ENCODE results near the gene ZSWIM3.

Gene ZSWIM3

DNA sequence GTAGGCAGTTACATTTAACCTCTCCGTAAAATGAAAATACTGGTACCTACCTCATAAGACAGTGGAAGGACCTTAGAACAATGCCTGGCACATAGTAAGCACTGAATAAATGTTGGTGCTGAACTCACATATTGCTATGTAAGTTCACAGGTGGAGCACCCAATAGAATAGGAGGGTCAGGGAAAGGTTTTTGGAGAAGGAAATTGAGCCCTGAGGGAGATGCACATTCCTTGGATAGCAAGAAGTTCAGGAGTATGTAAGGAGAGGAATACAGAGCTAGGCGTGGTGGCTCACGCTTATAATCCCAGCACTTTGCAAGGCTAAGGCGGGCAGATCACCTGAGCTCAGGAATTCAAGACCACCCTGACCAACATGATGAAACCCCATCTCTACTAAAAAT is 37.9 kb upstream of the ZSWIM3 start:
- Histone ChIP-seq H3K4me2 (ENCODE audit: low read length) (no peak overlapping the region), H3F3A (ENCODE audit: control insufficient read depth, insufficient read depth) (peaks cover 42% of the 10 kb centered on the region), H3K27ac (ENCODE audit: low read depth, low read length) (no peak overlapping the region), H3K79me2 (ENCODE audit: control insufficient read depth, low read length) (peaks cover 2% of the 10 kb centered on the region), H3K36me3 (ENCODE audit: control insufficient read depth, low read length) (peaks cover 33% of the 10 kb centered on the region), H3K9me2 (replicated peaks; ENCODE audit: control insufficient read depth, low read length) (no peaks in the 10 kb centered on the region), H3K4me3 (ENCODE audit: low read length) (no peak overlapping the region), H3K27me3 (ENCODE audit: control insufficient read depth, low read length) (no peaks in the 10 kb centered on the region), H3K4me1 (ENCODE audit: control insufficient read depth, low read length) (peaks cover 8% of the 10 kb centered on the region; the same call in 1 of the 2 replicates), H3K9me3 (ENCODE audit: control insufficient read depth, insufficient read depth, low read length) (no peaks in the 10 kb centered on the region), H4K20me1 (ENCODE audit: control insufficient read depth, insufficient read depth, low read depth, low read length) (peaks cover 3% of the 10 kb centered on the region; the same call in 1 of the 2 replicates)
- TF ChIP-seq, protein P1, sequence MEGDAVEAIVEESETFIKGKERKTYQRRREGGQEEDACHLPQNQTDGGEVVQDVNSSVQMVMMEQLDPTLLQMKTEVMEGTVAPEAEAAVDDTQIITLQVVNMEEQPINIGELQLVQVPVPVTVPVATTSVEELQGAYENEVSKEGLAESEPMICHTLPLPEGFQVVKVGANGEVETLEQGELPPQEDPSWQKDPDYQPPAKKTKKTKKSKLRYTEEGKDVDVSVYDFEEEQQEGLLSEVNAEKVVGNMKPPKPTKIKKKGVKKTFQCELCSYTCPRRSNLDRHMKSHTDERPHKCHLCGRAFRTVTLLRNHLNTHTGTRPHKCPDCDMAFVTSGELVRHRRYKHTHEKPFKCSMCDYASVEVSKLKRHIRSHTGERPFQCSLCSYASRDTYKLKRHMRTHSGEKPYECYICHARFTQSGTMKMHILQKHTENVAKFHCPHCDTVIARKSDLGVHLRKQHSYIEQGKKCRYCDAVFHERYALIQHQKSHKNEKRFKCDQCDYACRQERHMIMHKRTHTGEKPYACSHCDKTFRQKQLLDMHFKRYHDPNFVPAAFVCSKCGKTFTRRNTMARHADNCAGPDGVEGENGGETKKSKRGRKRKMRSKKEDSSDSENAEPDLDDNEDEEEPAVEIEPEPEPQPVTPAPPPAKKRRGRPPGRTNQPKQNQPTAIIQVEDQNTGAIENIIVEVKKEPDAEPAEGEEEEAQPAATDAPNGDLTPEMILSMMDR (IDR thresholded peaks at IDR 0.05; ENCODE audit: low read depth, low read length, poor library complexity, severe bottlenecking), result no peak
- TF ChIP-seq EZH2phosphoT487 (IDR thresholded peaks at IDR 0.05; ENCODE audit: borderline replicate concordance, low read length), result no peak

DNA sequence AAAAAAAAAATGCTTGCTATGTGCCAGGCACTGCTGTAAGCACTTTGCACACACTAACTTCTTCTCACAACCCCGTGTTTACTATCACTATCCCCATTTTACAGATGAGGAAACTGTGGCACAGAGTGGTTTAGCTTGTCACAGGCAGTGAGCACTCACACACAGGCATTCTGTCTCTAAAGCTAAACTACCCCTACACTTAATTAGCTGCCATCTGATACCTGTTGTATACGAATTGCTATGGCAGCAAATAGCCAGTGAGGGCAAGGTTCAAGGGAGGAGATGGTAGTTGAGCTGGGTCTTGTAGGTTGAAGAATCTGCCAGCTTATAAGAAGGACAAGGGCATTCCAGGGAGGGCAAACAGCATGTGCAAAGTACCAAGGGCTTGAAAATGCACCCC is 35.5 kb upstream of the ZSWIM3 start:
- Histone ChIP-seq H3K4me3 (ENCODE audit: low read length) (no peak overlapping the region), H3K4me2 (ENCODE audit: low read length) (no peak overlapping the region), H3K9me3 (ENCODE audit: control insufficient read depth, insufficient read depth, low read length) (no peaks in the 10 kb centered on the region), H3K27me3 (ENCODE audit: control insufficient read depth, low read length) (no peaks in the 10 kb centered on the region; the same call in 1 of the 2 replicates), H3K79me2 (ENCODE audit: control insufficient read depth, low read length) (no peaks in the 10 kb centered on the region), H3F3A (ENCODE audit: control insufficient read depth, insufficient read depth) (peaks cover 24% of the 10 kb centered on the region), H3K4me1 (ENCODE audit: control insufficient read depth, low read length) (peaks cover 7% of the 10 kb centered on the region; the same call in 1 of the 2 replicates), H3K36me3 (ENCODE audit: control insufficient read depth, low read length) (peaks cover 10% of the 10 kb centered on the region), H3K27ac (ENCODE audit: low read depth, low read length) (no peak overlapping the region), H3K9me2 (replicated peaks; ENCODE audit: control insufficient read depth, low read length) (no peaks in the 10 kb centered on the region), H4K20me1 (ENCODE audit: control insufficient read depth, insufficient read depth, low read depth, low read length) (no peaks in the 10 kb centered on the region)
- TF ChIP-seq, protein P1 (IDR thresholded peaks at IDR 0.05; ENCODE audit: low read depth, low read length, poor library complexity, severe bottlenecking), result no peak
- no peak for TF ChIP-seq EZH2phosphoT487 (IDR thresholded peaks at IDR 0.05; ENCODE audit: borderline replicate concordance, low read length)

DNA sequence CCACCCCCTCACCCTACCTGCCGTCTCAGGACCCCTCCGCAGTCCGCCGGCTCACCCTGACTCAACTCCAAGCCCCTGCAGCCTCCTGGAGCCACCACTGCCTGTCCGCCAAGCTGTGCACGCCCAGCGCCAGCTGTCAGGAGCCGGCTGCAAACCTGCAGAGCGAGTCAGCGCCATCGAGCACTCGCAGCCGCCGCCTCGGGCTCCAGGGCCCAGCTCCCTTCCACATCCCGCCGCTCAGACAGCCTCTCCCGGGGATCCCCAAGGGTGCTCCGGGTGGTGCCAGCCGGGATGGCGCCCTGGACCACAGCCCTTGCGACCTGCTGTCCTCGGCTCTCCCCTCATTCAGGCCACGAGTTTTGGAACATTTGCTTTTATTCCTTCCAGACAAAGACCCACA is 34.6 kb upstream of the ZSWIM3 start:
- Histone ChIP-seq H3K9me3 (ENCODE audit: control insufficient read depth, insufficient read depth, low read length) (no peaks in the 10 kb centered on the region), H3K27me3 (ENCODE audit: control insufficient read depth, low read length) (no peaks in the 10 kb centered on the region; the same call in 1 of the 2 replicates), H3K27ac (ENCODE audit: low read depth, low read length) (no peak overlapping the region), H3K4me1 (ENCODE audit: control insufficient read depth, low read length) (peaks cover 7% of the 10 kb centered on the region; the same call in 1 of the 2 replicates), H3K36me3 (ENCODE audit: control insufficient read depth, low read length) (peaks cover 1% of the 10 kb centered on the region), H3K9me2 (replicated peaks; ENCODE audit: control insufficient read depth, low read length) (no peaks in the 10 kb centered on the region), H4K20me1 (ENCODE audit: control insufficient read depth, insufficient read depth, low read depth, low read length) (no peaks in the 10 kb centered on the region), H3F3A (ENCODE audit: control insufficient read depth, insufficient read depth) (peaks cover 15% of the 10 kb centered on the region), H3K4me3 (ENCODE audit: low read length) (no peak overlapping the region), H3K79me2 (ENCODE audit: control insufficient read depth, low read length) (no peaks in the 10 kb centered on the region), H3K4me2 (ENCODE audit: low read length) (no peak overlapping the region)
- TF ChIP-seq, protein P1 (IDR thresholded peaks at IDR 0.05; ENCODE audit: low read depth, low read length, poor library complexity, severe bottlenecking), result no peak
- TF ChIP-seq EZH2phosphoT487 (IDR thresholded peaks at IDR 0.05; ENCODE audit: borderline replicate concordance, low read length), result no peak

Data from DOHH2 (cell line).